ACC112 (cell line): ENCODE data around the gene RHOBTB1.

ENCODE experiments used
- H2AFZ ChIP-seq: fragments of 200-600 bp; sonication (generic); one replicate; pipeline ENCODE4 v1.6.0; 2017; ENCODE audit warnings: antibody characterized with exemption, low read length; ENCODE audit not compliant: unreplicated experiment
- H3K27ac ChIP-seq: fragments of 200-600 bp; sonication (generic); 2 replicates; pipeline ENCODE4 v1.5.1; 2014; ENCODE audit warnings: low read depth, mild to moderate bottlenecking, antibody characterized with exemption, low read length, moderate library complexity
- H3K27me3 ChIP-seq: fragments of 200-600 bp; sonication (generic); 2 replicates; pipeline ENCODE4 v1.6.1; 2014; ENCODE audit warnings: mild to moderate bottlenecking, antibody characterized with exemption, low read length, moderate library complexity, mixed read lengths; ENCODE audit not compliant: insufficient read depth
- H3K36me3 ChIP-seq: fragments of 200-600 bp; sonication (generic); 2 replicates; pipeline ENCODE4 v1.6.1; 2016; ENCODE audit warnings: mild to moderate bottlenecking, antibody characterized with exemption, low read length, moderate library complexity, mixed read lengths; ENCODE audit not compliant: insufficient read depth
- H3K4me1 ChIP-seq: fragments of 200-600 bp; sonication (generic); one replicate; pipeline ENCODE4 v1.6.1; 2016; ENCODE audit warnings: low read length, mixed read lengths; ENCODE audit not compliant: insufficient read depth, unreplicated experiment, control insufficient read depth
- H3K4me3 ChIP-seq: fragments of 200-600 bp; sonication (generic); 2 replicates; pipeline ENCODE4 v1.5.1; 2014; ENCODE audit warnings: mild to moderate bottlenecking, low read depth, low read length
- H3K79me2 ChIP-seq: fragments of 200-600 bp; sonication (generic); one replicate; pipeline ENCODE4 v1.6.0; 2016; ENCODE audit warnings: low read length; ENCODE audit not compliant: control insufficient read depth, unreplicated experiment, insufficient read depth

The RHOBTB1 gene

DNA sequence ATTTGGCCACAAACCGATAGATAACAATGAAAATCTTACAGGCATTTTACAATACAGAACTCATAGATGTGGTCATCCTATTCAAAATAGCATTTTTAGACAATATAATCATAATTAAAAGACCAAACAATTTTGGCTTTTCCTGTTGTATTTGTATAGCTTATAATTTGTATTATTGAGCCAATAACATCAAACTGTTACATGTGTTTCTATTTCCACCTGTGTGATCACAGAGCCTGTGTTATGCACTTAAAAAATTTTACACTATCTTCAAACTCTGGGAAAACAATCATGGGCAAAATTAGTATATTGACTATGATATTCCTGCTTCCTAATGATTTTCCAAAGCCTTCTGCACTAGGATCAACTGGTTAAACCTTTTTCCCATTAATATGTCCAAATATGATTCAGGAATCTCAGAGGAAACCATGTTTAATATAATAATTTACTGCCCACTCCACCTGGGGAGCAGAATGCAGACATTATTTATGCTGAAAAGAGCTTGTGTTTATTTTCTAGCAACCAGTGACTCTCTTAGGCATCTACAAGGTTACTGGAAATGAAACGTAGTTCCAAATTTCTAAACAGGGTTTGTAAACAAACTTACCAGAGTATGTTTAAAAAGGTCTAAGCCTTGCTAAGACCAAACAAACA, 1.7 kb downstream of the RHOBTB1 start:
- H3K4me3 ChIP-seq, result peak overlapping the region; percentile 90
- peak overlapping the region; percentile 52 for H2AFZ ChIP-seq
- H3K27ac ChIP-seq, result peak overlapping the region; percentile 89
- peaks cover 7% of the 10 kb centered on the region for H3K79me2 ChIP-seq
- H3K27me3 ChIP-seq, result no peaks in the 10 kb centered on the region
- peaks cover 27% of the 10 kb centered on the region for H3K4me1 ChIP-seq
- no peaks in the 10 kb centered on the region for H3K36me3 ChIP-seq

DNA sequence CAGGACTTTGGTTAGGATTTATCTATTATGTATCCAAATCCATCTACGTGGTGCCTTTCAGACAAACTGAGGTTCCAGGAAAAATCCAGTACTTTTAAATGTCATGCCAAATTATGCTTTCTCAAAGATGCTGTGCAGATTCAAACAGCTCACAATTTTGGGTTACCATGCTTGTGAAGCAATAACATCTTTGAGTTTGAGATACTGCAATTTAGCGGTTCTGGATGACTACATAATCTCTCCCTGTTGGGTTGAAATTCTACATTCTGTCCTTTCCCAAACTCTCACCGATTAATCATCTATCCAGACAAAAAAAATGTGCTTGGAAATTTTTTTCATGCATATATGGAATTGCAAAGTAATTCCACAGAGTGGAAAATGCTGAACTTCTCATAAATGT, 3.5 kb downstream of the RHOBTB1 start:
- Histone ChIP-seq H3K27me3 (no peaks in the 10 kb centered on the region), H3K79me2 (peaks cover 7% of the 10 kb centered on the region), H3K4me1 (peaks cover 27% of the 10 kb centered on the region), H3K27ac (no peak overlapping the region), H2AFZ (no peak overlapping the region), H3K4me3 (no peak overlapping the region), H3K36me3 (no peaks in the 10 kb centered on the region)

DNA sequence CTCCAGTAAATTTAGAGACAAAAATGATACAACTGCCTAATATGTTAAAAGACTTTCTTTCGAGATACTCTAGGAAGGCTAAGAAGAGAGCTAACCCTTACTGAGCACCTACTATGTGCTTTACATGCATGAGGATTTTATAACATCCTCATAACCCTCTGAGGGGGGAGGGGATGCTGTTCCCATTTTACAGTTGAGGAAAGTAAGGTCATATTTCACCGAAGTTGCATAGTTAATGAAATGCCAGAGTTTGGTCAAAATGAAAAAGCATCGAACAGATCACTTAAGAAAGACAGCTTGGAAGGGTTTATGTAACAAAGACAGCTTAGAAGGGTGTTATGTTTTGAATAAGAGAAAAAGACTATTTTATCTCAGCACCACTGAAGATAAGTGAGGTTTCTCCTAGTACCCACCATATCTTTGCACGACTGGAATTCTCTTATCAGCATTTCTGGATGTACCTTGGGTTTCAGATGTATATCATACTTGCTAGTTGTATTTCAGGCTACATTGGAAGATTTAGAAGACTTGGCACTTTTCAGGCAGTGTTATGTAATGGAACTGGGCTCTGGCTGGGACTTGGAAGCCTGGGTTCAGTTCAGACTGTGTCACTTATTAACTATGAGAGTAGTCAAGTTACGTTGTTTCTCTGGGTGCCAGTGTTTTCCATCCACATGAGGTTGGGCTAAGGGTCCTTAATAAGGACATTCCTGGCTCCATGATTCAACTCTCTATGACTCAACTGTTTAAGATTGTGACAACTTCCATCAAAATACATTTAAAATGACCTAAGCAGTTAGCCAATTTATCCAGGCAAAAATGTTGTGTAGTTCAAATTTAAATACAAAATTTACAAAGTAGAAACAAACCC, 6.0 kb downstream of the RHOBTB1 start:
- Histone ChIP-seq H3K27ac (no peak overlapping the region), H3K4me1 (peaks cover 27% of the 10 kb centered on the region), H3K79me2 (peaks cover 3% of the 10 kb centered on the region), H3K27me3 (no peaks in the 10 kb centered on the region), H3K36me3 (no peaks in the 10 kb centered on the region), H2AFZ (no peak overlapping the region), H3K4me3 (no peak overlapping the region)

DNA sequence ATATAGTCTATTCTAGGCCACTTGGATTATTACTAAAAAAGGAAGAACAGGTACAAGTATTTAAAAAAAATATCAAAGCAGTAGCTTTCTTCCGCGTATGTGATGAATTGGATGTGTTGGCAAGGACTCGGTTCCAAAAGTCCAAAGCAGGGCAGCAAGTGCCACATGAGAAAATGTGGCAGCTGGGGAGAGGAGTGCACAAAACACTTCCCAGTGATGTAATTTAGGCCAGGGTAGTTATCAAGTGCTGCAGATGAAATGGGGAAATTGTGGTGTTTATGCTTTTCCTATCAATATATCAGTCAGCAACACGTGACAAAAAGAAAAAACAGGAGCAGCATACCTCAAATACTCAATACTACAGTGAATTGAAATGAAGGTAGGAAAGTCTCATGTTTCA, 7.0 kb downstream of the RHOBTB1 start:
- no peak overlapping the region for H3K4me3 ChIP-seq
- no peaks in the 10 kb centered on the region for H3K27me3 ChIP-seq
- H2AFZ ChIP-seq, result no peak overlapping the region
- H3K79me2 ChIP-seq, result no peaks in the 10 kb centered on the region
- peaks cover 23% of the 10 kb centered on the region for H3K4me1 ChIP-seq
- H3K36me3 ChIP-seq, result no peaks in the 10 kb centered on the region
- H3K27ac ChIP-seq, result no peak overlapping the region

DNA sequence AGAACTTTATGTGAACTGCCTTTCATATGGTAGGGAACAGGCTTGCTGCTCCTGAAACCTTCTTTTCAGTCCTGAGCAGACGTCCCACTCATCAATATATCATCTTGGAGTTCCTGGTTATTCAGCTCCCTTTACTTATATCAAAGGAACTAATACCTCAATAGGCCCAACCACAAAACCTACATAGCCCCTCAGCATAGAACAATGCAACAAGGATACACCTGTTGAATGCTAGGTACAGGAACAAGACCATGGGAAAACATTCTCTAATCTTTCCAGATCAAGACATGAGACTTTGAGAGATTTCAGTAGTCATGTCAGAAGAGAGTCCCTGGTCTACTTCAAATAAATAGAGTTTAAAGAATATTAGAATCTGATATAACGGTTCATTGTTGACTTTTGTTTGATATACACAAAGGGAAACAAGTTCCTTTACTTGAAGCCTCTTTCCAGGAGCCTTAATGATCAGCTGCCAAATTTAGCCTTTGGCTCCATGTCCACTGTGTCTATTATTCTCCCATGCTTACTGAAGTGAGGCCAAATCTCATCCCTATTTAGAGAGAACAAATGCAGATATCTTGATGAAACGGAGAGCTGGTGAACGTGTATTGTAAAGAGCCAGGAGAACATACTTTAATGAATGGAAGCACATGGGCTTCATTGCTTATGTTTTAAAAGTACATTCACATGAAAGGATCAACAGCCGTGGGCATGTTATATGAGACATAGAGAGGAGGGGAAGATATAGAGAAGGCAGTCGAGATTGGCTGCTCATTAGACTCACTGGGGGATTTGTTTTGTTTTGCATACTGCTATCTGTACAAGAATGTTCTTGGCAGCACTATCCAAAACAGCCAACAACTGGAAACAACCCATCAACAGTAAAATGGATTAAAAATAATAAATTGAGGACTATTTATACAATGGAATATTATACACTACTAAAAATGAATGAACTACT, 9.5 kb downstream of the RHOBTB1 start:
- no peak overlapping the region for H2AFZ ChIP-seq
- no peak overlapping the region for H3K4me3 ChIP-seq
- peaks cover 15% of the 10 kb centered on the region for H3K4me1 ChIP-seq
- H3K27ac ChIP-seq, result no peak overlapping the region
- no peaks in the 10 kb centered on the region for H3K27me3 ChIP-seq
- H3K79me2 ChIP-seq, result no peaks in the 10 kb centered on the region
- H3K36me3 ChIP-seq, result no peaks in the 10 kb centered on the region

DNA sequence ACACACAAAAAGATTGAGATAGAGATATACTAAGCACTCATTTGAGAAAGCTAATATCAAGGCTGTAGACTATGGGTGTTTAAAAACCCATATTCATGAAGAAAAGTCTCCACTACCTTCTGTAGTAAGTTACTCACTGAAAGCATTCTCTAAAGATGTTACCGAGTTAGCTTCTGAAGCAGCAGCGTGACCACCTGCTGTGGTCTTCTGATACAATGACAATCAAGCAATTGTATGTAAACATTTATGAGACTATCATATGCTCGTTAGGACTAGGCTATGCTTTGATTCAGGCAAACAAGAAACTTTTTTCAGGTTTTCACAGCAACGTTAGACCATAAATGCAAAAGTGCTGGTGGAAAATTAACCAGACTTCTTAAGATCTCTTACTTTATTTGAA, 11.2 kb downstream of the RHOBTB1 start:
- Histone ChIP-seq H3K4me3 (no peak overlapping the region), H3K4me1 (peaks cover 3% of the 10 kb centered on the region), H3K27me3 (no peaks in the 10 kb centered on the region), H3K27ac (no peak overlapping the region), H3K79me2 (no peaks in the 10 kb centered on the region), H3K36me3 (no peaks in the 10 kb centered on the region), H2AFZ (no peak overlapping the region)

DNA sequence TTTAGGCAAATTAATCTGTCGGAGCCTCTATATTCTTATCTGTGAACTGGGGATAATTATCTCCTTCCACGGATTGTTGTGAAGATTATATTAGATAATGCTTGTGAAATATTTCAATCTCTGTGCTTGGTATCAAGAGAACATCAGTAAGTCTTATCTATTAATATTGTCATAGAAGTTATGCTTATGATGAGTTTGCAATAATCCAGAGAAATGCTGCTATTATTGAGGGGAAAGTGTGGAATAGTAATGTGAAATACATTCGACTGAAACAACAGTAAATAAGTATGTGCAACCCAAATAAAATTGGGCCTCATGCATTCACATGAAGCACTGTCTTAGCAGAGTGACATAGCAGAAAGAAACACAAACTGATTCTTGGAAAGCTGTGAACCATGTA, 13.7 kb downstream of the RHOBTB1 start:
- H2AFZ ChIP-seq, result no peak overlapping the region
- H3K4me1 ChIP-seq, result no peaks in the 10 kb centered on the region
- H3K27me3 ChIP-seq, result no peaks in the 10 kb centered on the region
- H3K36me3 ChIP-seq, result no peaks in the 10 kb centered on the region
- no peak overlapping the region for H3K4me3 ChIP-seq
- H3K79me2 ChIP-seq, result no peaks in the 10 kb centered on the region
- no peak overlapping the region for H3K27ac ChIP-seq

DNA sequence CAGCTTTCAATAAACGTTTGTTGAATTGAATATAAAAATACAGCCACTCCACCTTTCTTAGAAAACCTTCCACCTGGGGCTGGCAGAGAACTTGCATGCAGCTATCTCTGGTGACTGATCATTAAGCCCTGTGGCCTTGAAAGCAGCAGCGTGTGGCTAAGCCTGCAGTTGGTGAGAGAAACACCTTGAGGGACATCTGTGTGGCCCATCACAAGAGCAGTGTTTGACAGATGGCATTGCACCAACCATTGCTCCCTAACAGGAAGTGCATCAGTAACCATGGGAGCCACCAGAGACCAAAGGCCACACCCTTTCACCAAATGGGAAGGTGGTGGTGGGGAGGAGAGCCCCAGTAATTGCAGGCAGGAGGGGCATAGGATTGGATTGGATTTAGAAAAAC, 22.4 kb downstream of the RHOBTB1 start:
- H3K4me3 ChIP-seq, result no peak overlapping the region
- H2AFZ ChIP-seq, result no peak overlapping the region
- no peaks in the 10 kb centered on the region; the same call in 1 of the 2 replicates for H3K36me3 ChIP-seq
- no peaks in the 10 kb centered on the region for H3K79me2 ChIP-seq
- H3K27ac ChIP-seq, result no peak overlapping the region
- peaks cover 12% of the 10 kb centered on the region for H3K4me1 ChIP-seq
- H3K27me3 ChIP-seq, result no peaks in the 10 kb centered on the region

DNA sequence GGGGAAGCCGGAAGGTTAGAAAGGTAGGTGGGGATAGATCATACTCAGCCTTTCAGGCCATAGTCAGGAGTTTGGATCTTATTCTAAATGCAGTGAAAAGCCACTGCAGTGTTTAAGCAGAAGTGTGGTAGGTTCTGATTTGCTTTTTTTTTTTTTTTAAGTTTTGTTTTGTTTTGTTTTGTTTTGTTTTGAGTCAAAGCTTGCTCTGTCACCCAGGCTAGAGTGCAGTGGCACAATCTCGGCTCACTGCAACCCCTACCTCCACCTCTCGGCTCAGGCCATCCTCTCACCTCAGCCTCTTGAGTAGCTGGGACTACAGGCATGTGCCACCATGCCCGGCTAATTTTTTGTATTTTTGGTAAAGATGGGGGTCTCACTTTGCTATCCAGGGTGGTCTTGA, 23.5 kb downstream of the RHOBTB1 start:
- no peak overlapping the region for H2AFZ ChIP-seq
- no peak overlapping the region for H3K4me3 ChIP-seq
- no peaks in the 10 kb centered on the region for H3K79me2 ChIP-seq
- H3K36me3 ChIP-seq, result no peaks in the 10 kb centered on the region; the same call in 1 of the 2 replicates
- no peaks in the 10 kb centered on the region for H3K27me3 ChIP-seq
- peaks cover 22% of the 10 kb centered on the region for H3K4me1 ChIP-seq
- H3K27ac ChIP-seq, result no peak overlapping the region

DNA sequence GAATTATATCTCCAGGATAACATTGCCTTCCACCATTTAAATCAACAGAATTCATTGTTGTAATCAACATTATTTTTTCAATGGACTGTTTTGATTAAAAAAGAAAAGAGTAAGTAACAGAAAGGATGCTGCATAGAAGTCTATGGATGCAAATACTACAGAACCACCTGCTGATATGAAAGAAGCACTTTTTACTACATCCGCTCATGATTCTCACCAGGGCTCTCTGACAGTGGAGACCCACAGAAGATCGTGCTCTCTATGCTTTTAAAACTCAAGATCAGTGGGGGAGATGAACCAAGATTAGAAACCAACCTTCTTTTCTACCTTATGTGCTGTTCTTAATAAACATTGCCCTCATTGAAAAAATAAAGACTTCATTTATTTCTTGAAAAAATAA, 24.4 kb downstream of the RHOBTB1 start:
- no peak overlapping the region for H3K27ac ChIP-seq
- H3K27me3 ChIP-seq, result no peaks in the 10 kb centered on the region
- no peaks in the 10 kb centered on the region; the same call in 1 of the 2 replicates for H3K36me3 ChIP-seq

More for the DNA sequence above, 24.4 kb downstream of the RHOBTB1 start:
- no peak overlapping the region for H2AFZ ChIP-seq
- no peaks in the 10 kb centered on the region for H3K79me2 ChIP-seq
- no peak overlapping the region for H3K4me3 ChIP-seq
- peaks cover 31% of the 10 kb centered on the region for H3K4me1 ChIP-seq
